Measurements from ENCODE around the gene UGT2A3.

Gene UGT2A3

GRCh38 chr4:68906780-68907137 is 44.8 kb downstream of the UGT2A3 start:
- ChIA-PET POLR2A (no interaction called here), CTCF (no interaction called here)
- DNase-seq (ENCODE audit: low read depth, low spot score): no peak
- no peak overlapping the region for H3K4me3 ChIP-seq (ENCODE audit: low read depth, low read length)
- TF ChIP-seq CTCF (IDR thresholded peaks at IDR 0.05; ENCODE audit: insufficient read depth, low read length, missing control alignments): no peak

DNA sequence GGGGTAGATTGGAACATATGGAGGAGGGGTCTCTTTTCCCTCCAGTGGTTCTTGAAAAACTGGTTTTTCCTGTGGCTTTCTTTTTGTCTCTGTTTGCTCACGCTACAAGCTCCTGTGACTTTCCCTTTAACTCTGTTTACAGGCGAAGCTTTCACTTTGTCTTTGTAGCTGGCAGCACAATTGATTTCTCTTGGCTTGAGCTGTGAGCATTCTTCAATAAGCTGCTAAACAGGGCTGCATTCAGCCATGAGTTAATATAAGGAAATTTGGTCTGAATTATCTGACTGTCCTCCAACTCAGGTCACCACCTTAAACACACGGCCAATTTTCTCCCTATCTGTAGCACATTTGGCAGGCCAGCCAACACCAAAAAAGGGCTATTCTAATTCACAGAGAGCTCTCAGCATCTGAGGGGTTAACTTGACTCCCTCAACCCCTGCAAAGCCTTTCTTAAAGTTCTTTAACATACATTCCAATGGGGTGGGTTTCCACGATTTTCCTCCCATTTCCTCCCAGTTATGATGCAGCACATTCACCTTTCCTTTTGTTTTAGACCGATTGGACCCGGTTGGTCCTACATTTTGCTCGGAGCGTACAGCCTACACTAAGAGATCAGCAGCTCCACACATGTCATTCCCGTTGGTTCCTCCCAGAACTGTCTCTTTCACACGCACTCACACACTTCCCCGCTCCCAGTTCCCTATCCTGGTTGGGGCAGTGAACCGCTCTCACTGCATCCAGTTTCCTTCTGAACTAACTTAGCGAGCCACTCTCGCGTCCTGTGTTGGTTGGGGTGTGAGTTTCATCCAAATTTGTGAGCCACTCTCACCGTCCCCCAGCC is 45.4 kb downstream of the UGT2A3 start:
- ChIA-PET POLR2A (no interaction called here), CTCF (no interaction called here)
- no peak for TF ChIP-seq CTCF (IDR thresholded peaks at IDR 0.05; ENCODE audit: insufficient read depth, low read length, missing control alignments)
- H3K4me3 ChIP-seq (ENCODE audit: low read depth, low read length): no peak overlapping the region
- no peak for DNase-seq (ENCODE audit: low read depth, low spot score)

GRCh38 chr4:68905598-68905938 is 46.0 kb downstream of the UGT2A3 start:
- no peak for DNase-seq (ENCODE audit: low read depth, low spot score)
- ChIA-PET CTCF (no interaction called here), POLR2A (no interaction called here)
- no peak overlapping the region for H3K4me3 ChIP-seq (ENCODE audit: low read depth, low read length)
- TF ChIP-seq CTCF (IDR thresholded peaks at IDR 0.05; ENCODE audit: insufficient read depth, low read length, missing control alignments): no peak

- no peak overlapping the region for H3K4me3 ChIP-seq (ENCODE audit: low read depth, low read length)
- ChIA-PET POLR2A (no interaction called here), CTCF (no interaction called here)
- DNase-seq (ENCODE audit: low read depth, low spot score): no peak
- no peak for TF ChIP-seq CTCF (IDR thresholded peaks at IDR 0.05; ENCODE audit: insufficient read depth, low read length, missing control alignments)
Observed at GRCh38 chr4:68904786-68905185, 46.8 kb downstream of the UGT2A3 start.

GRCh38 chr4:68896749-68897148 is 54.9 kb downstream of the UGT2A3 start:
- no peak for DNase-seq (ENCODE audit: low read depth, low spot score)
- TF ChIP-seq CTCF (IDR thresholded peaks at IDR 0.05; ENCODE audit: insufficient read depth, low read length, missing control alignments): no peak
- POLR2A ChIA-PET: no interaction called here
- CTCF ChIA-PET: no interaction called here
- no peak overlapping the region for H3K4me3 ChIP-seq (ENCODE audit: low read depth, low read length)

DNA sequence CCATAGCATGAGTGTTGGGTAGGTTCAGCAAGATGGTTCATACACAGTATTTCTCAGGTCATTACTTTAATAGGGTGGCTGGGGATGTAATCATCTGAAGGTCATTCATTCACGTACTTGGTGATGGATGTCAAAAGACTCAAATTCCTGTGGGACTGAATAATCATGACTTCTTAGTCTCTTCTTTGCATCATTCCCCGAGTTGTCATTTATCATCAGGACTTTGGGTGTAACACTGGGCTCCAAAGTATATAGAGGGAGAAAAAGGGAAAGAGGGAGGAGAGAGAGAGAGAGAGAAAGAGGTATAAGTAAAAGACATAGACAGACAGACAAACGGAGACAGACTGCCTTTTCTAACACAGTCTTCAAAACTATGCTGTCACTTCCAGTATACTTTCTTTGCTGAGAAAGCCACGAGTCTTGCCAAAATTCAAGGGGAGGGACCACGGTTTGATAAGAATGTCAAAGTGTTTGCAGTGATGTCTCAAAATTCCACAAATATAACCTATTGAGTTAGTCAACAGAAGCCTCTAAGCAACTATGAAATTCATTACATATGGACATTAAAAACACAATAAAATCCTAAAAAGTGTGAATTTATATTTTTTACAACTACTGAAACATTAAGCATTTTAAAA is 55.9 kb downstream of the UGT2A3 start:
- CTCF ChIA-PET: no interaction called here
- POLR2A ChIA-PET: no interaction called here
- no peak for TF ChIP-seq CTCF (IDR thresholded peaks at IDR 0.05; ENCODE audit: insufficient read depth, low read length, missing control alignments)
- no peak for DNase-seq (ENCODE audit: low read depth, low spot score)
- H3K4me3 ChIP-seq (ENCODE audit: low read depth, low read length): no peak overlapping the region
